MV-4-11 (cell line): ENCODE measurements around the gene NME2.
"Not testable (repeated sequence)": the region's sequence is repeated elsewhere in the genome, so short reads cannot be mapped to it uniquely, and the experiment has no call there.

Source experiments
- DNase-seq: peaks from one replicate; lab custom pipeline; 2025; lab: John Stamatoyannopoulos, UW

NME2 gene

DNA sequence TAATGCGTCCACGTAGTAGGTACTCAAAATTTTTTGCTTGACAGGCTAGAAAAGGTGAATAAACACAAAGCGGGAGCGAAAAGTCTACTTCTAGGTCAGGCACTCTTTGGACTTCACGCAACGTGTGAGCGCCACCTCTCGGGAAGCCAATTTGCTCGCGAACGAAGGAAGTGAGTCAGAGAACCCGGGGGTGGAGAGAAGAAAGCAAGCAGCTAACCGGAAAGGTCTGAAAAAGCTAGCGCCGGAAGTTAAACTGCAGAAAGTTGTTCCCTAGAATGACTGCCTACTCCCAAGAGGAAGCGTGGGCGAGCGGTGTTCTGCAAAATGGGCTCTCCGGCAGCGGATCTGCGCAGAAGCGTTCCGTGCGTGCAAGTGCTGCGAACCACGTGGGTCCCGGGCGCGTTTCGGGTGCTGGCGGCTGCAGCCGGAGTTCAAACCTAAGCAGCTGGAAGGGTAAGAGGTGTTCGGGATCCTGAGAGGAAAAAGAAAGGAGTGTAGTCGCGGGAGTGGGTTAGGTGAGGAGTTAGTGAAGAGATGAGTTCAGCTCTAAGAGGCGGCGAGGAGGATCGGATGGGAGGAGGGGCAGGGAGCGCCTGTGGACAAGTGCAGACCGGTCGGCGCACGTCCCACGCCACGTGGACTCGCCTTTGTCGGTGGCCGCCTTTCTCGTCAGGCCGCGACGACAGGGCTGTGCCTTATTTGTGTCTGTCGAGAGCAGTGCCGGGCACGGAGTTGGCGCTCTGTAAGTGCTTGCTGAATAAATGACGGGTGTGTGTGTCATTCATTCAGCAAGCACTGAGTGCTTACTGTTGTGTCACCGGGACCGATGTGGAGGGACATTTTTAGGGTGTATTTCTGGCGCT is 12.8 kb upstream of the NME2 start, which contains the start of gene NME1:
Gene NME1, plus strand, starts transcription at position 350 of the 863 bp plus-strand sequence. CDS start 2,096 bp downstream, outside the sequence.
- peak; percentile 100 for DNase-seq

GRCh38 chr17:51154176-51154575 is 12.0 kb upstream of the NME2 start:
- DNase-seq, result no peak

DNA sequence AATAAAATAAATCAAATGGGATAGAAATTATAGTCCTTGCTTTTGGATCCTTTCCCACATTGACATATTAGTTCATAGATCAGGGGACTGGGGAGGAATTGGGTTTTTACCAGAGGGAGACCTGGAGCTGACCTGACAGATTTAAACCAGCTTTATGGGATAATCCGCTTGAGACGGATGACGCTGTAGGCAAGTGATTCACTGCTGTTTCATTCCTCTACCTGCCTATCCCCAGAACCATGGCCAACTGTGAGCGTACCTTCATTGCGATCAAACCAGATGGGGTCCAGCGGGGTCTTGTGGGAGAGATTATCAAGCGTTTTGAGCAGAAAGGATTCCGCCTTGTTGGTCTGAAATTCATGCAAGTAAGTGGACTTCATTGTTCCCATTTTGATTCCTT is 10.8 kb upstream of the NME2 start:
- DNase-seq, result no peak

GRCh38 chr17:51159604-51160003 is 6.6 kb upstream of the NME2 start:
- no peak for DNase-seq

GRCh38 chr17:51161541-51161940 is 4.7 kb upstream of the NME2 start:
- peak; percentile 20 for DNase-seq

DNA sequence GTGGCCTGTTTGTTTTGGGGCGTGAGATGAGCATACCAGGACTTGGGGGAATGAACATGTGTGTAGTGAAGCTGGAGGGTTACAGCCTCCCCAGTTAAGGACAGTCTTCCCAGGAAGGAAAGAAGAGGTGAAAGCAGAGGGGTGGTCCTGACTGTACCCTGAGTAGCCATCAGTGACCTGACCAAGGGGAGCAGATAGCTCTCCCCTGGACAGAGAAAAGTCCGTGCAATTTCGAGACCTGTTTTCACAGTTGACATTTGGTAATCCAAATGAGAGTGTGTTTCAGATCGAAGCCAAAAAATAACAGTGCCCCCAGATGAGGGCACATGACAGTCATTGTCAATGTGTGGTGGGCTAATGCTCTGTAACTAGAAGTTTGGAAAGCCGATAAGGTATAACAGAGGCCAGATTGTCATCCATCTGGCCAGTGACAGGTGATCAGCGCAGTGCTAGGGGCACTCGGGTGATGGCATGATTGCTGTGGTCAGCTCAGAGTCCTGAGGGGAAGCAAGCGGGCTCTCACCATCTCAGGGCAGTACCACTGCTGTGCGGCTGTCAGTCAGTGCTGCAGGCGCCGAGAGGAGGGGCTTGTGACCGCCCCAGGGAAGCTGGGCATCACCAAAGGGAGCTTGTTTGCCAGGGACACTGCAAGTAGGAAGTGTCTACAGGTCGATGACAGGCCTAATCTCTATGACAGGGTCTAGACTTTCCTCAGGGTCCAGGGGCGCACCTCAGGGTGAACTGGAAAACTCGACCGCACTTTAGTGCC is 1.1 kb upstream of the NME2 start:
- no peak for DNase-seq

GRCh38 chr17:51165680-51166197 is 472 bp upstream of the NME2 start:
- DNase-seq, result no peak

GRCh38 chr17:51166987-51167931 is 1.0 kb downstream of the NME2 start:
- peak; percentile 28 for DNase-seq

DNA sequence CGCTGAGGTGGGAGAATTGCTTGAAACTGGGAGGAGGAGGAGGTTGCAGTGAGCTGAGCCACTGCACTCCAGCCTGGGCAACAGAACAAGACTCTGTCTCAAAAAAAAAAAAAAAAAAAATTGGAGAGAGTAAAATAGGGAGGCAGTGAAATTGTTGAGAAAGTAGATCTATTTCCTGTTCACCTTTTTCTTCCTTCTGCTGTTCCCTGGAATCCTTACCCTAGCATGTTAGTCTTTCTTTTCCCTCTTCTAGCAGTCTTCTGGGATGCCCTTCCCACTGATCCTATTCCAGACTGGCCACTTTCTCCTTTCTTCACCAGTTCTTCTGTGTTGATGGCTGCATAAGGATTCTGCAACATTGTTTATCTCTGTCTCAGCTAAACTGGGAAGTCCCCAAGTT is 3.1 kb downstream of the NME2 start:
- no peak for DNase-seq

- DNase-seq, result no peak
Measured at GRCh38 chr17:51170736-51171135, 4.5 kb downstream of the NME2 start.

DNA sequence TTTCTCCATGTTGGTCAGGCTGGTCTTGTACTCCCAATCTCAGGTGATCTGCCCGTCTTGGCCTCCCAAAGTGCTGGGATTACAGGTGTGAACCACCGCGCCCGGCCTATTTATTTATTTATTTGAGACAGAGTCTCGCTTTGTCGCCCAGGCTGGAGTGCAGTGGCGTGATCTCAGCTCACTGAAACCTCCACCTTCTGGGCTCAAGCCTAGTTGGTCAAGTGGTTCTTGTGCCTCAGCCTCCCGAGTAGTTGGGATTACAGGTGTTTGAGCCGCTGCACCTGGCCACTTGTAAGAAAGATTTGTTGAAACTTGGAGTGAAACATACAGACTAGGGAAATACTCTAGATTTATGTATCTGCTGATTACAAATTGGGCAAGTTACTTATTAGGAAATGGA is 5.8 kb downstream of the NME2 start:
- not testable (repeated sequence) for DNase-seq

GRCh38 chr17:51180486-51180885 is 14.3 kb downstream of the NME2 start:
- DNase-seq, result no peak

DNA sequence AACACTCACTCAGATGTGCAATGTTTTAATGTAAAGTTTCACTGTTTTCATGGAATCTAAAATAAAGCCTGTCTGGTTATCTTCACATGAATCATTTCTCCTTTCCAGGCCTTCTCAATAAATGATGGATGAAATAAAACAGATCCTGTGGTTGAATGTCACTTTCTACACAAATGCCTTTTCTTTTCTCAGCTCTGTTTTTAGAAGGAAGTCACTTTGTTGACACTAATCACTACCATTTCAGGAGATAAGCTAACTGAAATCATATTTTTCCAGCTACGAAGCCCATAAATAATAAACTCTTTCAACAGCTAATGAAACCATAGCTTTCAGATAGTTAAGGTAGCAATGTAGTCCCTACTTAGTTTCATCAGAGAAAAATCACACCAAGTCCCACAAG is 17.9 kb downstream of the NME2 start:
- no peak for DNase-seq

GRCh38 chr17:51185763-51186332 is 19.6 kb downstream of the NME2 start:
- DNase-seq, result no peak

DNA sequence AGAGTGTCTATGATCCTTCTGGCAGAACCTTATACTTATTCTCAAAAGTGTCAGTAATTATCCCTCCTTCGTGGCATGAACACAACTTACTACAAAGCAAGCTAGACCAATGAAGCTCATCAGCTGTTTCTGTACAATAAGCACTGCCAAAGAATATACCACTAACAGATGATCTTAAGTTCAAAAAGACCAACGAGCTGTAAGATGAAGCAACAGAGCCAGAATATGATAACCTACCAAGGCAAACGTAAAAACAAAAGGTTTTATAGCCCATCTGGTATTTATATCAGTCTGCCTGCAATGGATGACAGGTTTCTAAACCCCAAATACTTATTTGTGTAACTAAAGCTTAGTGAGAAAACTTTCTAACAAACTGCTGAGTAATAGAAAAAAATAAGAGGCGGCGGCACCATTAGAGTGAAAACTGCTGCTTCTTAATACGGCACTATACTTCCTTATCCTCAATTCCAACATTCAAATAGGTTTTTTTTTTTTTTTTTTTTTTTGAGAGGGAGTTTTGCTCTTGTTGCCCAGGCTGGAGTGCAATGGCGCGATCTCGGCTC is 22.1 kb downstream of the NME2 start:
- no peak for DNase-seq

GRCh38 chr17:51189162-51189561 is 23.0 kb downstream of the NME2 start:
- no peak for DNase-seq

DNA sequence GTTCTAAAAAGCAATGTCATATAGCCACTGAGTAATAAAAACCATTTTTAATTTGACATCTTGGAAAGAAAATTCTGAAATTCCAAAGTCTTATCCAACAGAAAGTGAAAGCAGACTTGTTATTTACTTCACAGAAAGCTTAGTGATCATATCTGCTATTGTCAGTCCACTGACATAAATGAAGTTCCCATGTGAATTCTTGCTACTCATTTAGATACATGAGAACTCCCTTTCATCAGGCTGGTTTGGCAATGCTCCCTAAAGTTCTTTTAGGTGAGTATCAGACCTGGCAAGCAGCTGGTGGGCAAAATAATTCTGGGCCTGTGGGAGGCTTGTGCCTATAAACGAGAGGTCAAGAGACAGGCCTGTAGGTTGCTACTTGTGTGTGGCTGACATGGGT is 23.4 kb downstream of the NME2 start:
- no peak for DNase-seq

DNA sequence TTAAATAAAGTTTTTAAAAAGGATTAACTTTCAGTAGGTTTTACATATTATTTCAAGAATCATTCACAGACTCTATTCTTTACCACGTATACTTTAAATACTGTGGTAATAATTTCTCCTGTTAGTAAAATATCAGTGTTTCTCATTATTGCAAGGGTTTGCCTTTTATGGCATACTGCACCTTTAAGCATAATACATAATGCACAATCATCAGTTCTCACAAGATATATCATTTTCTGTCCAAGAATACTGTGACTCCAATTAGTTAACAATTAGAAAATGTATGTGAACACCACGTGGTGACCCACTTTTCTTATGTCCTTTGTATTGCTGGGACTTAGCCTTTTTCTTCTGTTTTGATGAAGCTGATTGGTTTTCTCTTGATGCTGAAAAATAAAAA is 25.7 kb downstream of the NME2 start:
- DNase-seq, result no peak

DNA sequence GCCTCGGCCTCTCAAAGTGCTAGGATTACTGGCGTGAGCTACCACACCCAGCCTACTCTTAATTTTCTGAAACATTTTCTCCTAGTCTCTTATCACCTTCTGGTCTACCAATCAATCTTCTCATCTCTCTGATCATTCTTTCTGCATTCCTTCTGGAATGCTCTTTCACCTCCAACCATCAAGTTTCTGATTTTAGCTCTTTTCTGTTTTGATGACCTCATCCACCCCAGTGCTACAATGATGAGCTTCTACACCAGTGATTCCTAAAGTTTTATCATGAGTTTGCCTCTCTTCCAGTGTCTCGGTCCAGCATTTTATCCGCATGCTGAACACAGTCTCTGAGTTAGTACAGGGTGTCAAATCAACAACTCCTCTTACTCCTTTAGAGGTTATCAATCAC is 31.5 kb downstream of the NME2 start:
- DNase-seq, result no peak

- DNase-seq, result no peak
Measured at GRCh38 chr17:51200295-51200694, 34.1 kb downstream of the NME2 start.

GRCh38 chr17:51200846-51201245 is 34.6 kb downstream of the NME2 start:
- DNase-seq, result no peak
